Subcutaneous adipose tissue (tissue), 4 donors: Measurements from ENCODE around the gene NFATC2IP. TPM values are rescaled to one million over a fixed set of nuclear protein-coding genes. Genes with fewer than 3 reads are reported as not detected.

Experiments used
- CTCF ChIP-seq: fragments of 450-650 bp; IDR thresholded peaks from one replicate; pipeline ENCODE4 v1.5.1; 2016; ENCODE audit warnings: low read depth, mild to moderate bottlenecking, control low read depth, antibody characterized with exemption, moderate library complexity
- total RNA-seq, 4 donors: library from RNA; depleted of rRNA; stranded (reverse); fragments of >200 nt; gene quantifications; one replicate each; pipeline ENCODE4 v1.1.0, GENCODE V29; 2016

NFATC2IP gene
- total RNA-seq, 4 donors from 2014 or later, result 18.2 to 33.5 (median 23.8) TPM

GRCh38 chr16:28985211-28986041 is 34.7 kb downstream of the NFATC2IP start:
- TF ChIP-seq CTCF, result no peak

DNA sequence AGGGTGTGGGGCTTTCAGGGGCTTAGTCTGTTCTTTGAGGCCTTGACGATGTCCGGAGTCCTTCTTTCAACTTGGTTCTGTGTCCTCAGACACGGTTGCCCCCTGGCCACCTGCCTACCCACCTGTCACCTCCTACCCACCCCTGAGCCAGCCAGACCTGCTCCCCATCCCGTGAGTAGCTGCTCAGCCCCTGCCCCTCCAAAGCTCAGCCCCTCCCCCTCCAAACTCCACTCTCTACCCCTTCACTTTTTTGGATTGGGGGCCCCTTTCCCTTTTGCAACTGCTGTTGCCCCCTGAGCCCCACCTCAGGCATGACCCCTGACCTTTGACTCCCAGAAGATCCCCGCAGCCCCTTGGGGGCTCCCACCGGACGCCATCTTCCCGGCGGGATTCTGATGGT is 35.3 kb downstream of the NFATC2IP start:
- no peak for TF ChIP-seq CTCF

- TF ChIP-seq CTCF, result no peak
Measured at GRCh38 chr16:28986492-28986891, 35.8 kb downstream of the NFATC2IP start.

- TF ChIP-seq CTCF, result no peak
Measured at GRCh38 chr16:28987170-28987853, 36.6 kb downstream of the NFATC2IP start.

GRCh38 chr16:28989363-28989762 is 38.6 kb downstream of the NFATC2IP start:
- TF ChIP-seq CTCF, result no peak

DNA sequence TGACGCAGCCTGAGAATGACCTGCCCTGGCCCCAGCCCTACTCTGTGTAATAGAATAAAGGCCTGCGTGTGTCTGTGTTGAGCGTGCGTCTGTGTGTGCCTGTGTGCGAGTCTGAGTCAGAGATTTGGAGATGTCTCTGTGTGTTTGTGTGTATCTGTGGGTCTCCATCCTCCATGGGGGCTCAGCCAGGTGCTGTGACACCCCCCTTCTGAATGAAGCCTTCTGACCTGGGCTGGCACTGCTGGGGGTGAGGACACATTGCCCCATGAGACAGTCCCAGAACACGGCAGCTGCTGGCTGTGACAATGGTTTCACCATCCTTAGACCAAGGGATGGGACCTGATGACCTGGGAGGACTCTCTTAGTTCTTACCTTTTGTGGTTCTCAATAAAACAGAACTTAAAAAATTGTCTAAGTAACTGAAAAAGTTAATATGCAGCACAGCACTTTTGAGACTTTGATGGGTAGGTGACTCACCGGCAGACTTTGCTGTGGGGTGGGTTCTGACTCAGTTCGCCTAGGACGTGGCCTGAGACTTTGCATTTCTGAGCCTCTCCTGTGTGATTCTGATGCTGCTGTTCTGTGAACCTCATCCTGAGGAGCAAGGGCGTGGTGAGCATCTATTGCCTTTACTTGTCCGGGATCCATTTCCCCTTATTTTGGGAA is 39.8 kb downstream of the NFATC2IP start:
- no peak for TF ChIP-seq CTCF

GRCh38 chr16:28991687-28992086 is 41.0 kb downstream of the NFATC2IP start:
- TF ChIP-seq CTCF, result no peak
